ENCODE measurements around the gene TNFSF9.
A peak's percentile ranks its signal among the peaks of the same experiment; 100 is the strongest.

The TNFSF9 gene

DNA sequence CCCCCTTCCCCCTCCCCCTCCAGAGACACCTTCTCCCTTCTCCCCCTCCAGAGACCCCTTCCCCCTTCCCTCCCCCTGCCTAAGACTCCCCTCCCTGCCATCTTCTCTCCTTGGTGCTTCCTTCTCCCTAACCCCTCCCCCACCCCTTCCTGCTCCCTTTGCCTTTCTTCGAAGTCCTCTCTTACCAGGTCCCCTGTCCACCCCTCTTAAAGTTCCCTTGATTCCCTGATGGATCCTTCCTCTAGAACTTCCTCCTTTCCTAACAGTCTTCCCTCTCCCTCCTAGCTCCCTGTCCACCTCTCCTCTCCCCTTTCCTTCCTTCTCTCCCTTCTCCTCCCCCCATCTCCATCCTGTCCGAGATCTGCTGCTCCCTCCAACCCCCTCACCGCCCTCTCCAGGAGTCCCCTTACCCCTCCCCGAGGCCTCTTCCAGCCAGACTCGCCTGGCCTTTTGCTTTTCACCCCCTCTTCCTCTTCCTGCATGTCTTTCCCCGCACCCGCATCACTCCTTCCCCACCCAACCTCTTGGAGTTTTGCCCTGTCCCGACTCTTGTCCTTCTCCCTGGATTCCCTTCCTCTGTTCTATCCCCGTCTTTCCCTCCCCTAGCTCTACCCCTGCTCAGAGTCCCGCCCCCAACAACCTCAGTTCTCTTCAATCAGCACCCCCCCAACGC is 3.1 kb downstream of the TNFSF9 start:
- no peaks in the 10 kb centered on the region for H4K20me1 ChIP-seq (ENCODE audit: low read depth, low read length)
- H3K79me2 ChIP-seq (ENCODE audit: insufficient read depth, low read length) = peaks cover 13% of the 10 kb centered on the region
- no peak overlapping the region for H3K9ac ChIP-seq (ENCODE audit: low read length)
- no peak overlapping the region for H2AFZ ChIP-seq (ENCODE audit: low read depth, low read length, severe bottlenecking)
- no peak overlapping the region for H3K4me2 ChIP-seq (ENCODE audit: low read depth, low read length, poor library complexity, severe bottlenecking)
- H3K27ac ChIP-seq (ENCODE audit: low read depth, low read length) = no peak overlapping the region
- no peaks in the 10 kb centered on the region; the same call in 1 of the 2 replicates for H3K36me3 ChIP-seq (ENCODE audit: low read length)
- peaks cover 29% of the 10 kb centered on the region for H3F3A ChIP-seq (ENCODE audit: insufficient read depth)
- H3K9me3 ChIP-seq (ENCODE audit: insufficient read depth, low read length) = no peaks in the 10 kb centered on the region
- TF ChIP-seq, protein P1, sequence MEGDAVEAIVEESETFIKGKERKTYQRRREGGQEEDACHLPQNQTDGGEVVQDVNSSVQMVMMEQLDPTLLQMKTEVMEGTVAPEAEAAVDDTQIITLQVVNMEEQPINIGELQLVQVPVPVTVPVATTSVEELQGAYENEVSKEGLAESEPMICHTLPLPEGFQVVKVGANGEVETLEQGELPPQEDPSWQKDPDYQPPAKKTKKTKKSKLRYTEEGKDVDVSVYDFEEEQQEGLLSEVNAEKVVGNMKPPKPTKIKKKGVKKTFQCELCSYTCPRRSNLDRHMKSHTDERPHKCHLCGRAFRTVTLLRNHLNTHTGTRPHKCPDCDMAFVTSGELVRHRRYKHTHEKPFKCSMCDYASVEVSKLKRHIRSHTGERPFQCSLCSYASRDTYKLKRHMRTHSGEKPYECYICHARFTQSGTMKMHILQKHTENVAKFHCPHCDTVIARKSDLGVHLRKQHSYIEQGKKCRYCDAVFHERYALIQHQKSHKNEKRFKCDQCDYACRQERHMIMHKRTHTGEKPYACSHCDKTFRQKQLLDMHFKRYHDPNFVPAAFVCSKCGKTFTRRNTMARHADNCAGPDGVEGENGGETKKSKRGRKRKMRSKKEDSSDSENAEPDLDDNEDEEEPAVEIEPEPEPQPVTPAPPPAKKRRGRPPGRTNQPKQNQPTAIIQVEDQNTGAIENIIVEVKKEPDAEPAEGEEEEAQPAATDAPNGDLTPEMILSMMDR (IDR thresholded peaks at IDR 0.05; ENCODE audit: insufficient read depth, low read length, poor library complexity, severe bottlenecking) = no peak
- TF ChIP-seq EZH2phosphoT487 (conservative IDR thresholded peaks at IDR 0.05; ENCODE audit: low read length) = no peak
- no peaks in the 10 kb centered on the region for H3K9me2 ChIP-seq (replicated peaks; ENCODE audit: insufficient read depth, low read length)
- no peaks in the 10 kb centered on the region for H3K27me3 ChIP-seq (ENCODE audit: low read length)
- no peak overlapping the region for H3K4me3 ChIP-seq (ENCODE audit: insufficient read depth, low read length, poor library complexity, severe bottlenecking)

DNA sequence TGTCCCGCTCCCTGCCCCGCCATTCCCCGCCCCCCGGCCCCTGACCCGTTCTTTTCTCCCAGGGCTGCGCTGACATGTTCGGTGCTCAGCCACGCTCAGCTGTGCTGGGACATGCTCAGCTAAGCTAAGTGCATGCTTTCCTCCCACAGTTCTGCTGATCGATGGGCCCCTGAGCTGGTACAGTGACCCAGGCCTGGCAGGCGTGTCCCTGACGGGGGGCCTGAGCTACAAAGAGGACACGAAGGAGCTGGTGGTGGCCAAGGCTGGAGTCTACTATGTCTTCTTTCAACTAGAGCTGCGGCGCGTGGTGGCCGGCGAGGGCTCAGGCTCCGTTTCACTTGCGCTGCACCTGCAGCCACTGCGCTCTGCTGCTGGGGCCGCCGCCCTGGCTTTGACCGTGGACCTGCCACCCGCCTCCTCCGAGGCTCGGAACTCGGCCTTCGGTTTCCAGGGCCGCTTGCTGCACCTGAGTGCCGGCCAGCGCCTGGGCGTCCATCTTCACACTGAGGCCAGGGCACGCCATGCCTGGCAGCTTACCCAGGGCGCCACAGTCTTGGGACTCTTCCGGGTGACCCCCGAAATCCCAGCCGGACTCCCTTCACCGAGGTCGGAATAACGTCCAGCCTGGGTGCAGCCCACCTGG is 3.7 kb downstream of the TNFSF9 start:
- H2AFZ ChIP-seq (ENCODE audit: low read depth, low read length, severe bottlenecking) = no peak overlapping the region
- H3K36me3 ChIP-seq (ENCODE audit: low read length) = no peaks in the 10 kb centered on the region; the same call in 1 of the 2 replicates
- H3K9me3 ChIP-seq (ENCODE audit: insufficient read depth, low read length) = no peaks in the 10 kb centered on the region
- peaks cover 13% of the 10 kb centered on the region for H3K79me2 ChIP-seq (ENCODE audit: insufficient read depth, low read length)
- H3F3A ChIP-seq (ENCODE audit: insufficient read depth) = peaks cover 28% of the 10 kb centered on the region
- no peak overlapping the region for H3K27ac ChIP-seq (ENCODE audit: low read depth, low read length)
- no peak overlapping the region for H3K4me3 ChIP-seq (ENCODE audit: insufficient read depth, low read length, poor library complexity, severe bottlenecking)
- no peak overlapping the region for H3K4me2 ChIP-seq (ENCODE audit: low read depth, low read length, poor library complexity, severe bottlenecking)
- H4K20me1 ChIP-seq (ENCODE audit: low read depth, low read length) = no peaks in the 10 kb centered on the region
- H3K27me3 ChIP-seq (ENCODE audit: low read length) = no peaks in the 10 kb centered on the region
- TF ChIP-seq EZH2phosphoT487 (conservative IDR thresholded peaks at IDR 0.05; ENCODE audit: low read length) = no peak
- TF ChIP-seq, protein P1 (IDR thresholded peaks at IDR 0.05; ENCODE audit: insufficient read depth, low read length, poor library complexity, severe bottlenecking) = no peak
- no peaks in the 10 kb centered on the region for H3K9me2 ChIP-seq (replicated peaks; ENCODE audit: insufficient read depth, low read length)
- H3K9ac ChIP-seq (ENCODE audit: low read length) = no peak overlapping the region

DNA sequence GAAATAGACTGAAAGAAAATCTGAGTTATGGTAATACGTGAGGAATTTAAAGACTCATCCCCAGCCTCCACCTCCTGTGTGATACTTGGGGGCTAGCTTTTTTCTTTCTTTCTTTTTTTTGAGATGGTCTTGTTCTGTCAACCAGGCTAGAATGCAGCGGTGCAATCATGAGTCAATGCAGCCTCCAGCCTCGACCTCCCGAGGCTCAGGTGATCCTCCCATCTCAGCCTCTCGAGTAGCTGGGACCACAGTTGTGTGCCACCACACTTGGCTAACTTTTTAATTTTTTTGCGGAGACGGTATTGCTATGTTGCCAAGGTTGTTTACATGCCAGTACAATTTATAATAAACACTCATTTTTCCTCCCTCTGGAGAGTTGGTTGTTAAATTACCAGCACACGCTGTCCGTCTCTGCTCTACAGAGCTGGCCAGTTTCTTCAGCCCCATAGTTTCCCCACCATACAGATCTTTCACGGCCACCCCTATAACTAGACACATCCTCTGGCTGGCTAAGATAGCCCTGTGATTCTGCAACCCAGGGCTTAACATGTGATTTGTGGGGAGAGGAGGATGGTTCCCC is 4.8 kb downstream of the TNFSF9 start:
- H3K4me2 ChIP-seq (ENCODE audit: low read depth, low read length, poor library complexity, severe bottlenecking) = no peak overlapping the region

More for the DNA sequence above, 4.8 kb downstream of the TNFSF9 start:
- Histone ChIP-seq H3K27me3 (ENCODE audit: low read length) (no peaks in the 10 kb centered on the region), H4K20me1 (ENCODE audit: low read depth, low read length) (no peaks in the 10 kb centered on the region), H2AFZ (ENCODE audit: low read depth, low read length, severe bottlenecking) (no peak overlapping the region), H3K36me3 (ENCODE audit: low read length) (no peaks in the 10 kb centered on the region; the same call in 1 of the 2 replicates), H3K9ac (ENCODE audit: low read length) (no peak overlapping the region), H3F3A (ENCODE audit: insufficient read depth) (peaks cover 20% of the 10 kb centered on the region), H3K9me3 (ENCODE audit: insufficient read depth, low read length) (no peaks in the 10 kb centered on the region), H3K9me2 (replicated peaks; ENCODE audit: insufficient read depth, low read length) (no peaks in the 10 kb centered on the region), H3K79me2 (ENCODE audit: insufficient read depth, low read length) (peaks cover 13% of the 10 kb centered on the region), H3K4me3 (ENCODE audit: insufficient read depth, low read length, poor library complexity, severe bottlenecking) (no peak overlapping the region), H3K27ac (ENCODE audit: low read depth, low read length) (peak overlapping the region; percentile 46)
- TF ChIP-seq, protein P1 (IDR thresholded peaks at IDR 0.05; ENCODE audit: insufficient read depth, low read length, poor library complexity, severe bottlenecking) = no peak
- no peak for TF ChIP-seq EZH2phosphoT487 (conservative IDR thresholded peaks at IDR 0.05; ENCODE audit: low read length)

All from SU-DHL-6 (cell line).